NCI-H748 treated with DMSO at 0.1 percent for 48 hours (cell line): Measurements from ENCODE around the gene TWIST2.

Source experiments
- DNase-seq: peaks from one replicate; lab custom pipeline; 2025; lab: John Stamatoyannopoulos, UW

Gene TWIST2

DNA sequence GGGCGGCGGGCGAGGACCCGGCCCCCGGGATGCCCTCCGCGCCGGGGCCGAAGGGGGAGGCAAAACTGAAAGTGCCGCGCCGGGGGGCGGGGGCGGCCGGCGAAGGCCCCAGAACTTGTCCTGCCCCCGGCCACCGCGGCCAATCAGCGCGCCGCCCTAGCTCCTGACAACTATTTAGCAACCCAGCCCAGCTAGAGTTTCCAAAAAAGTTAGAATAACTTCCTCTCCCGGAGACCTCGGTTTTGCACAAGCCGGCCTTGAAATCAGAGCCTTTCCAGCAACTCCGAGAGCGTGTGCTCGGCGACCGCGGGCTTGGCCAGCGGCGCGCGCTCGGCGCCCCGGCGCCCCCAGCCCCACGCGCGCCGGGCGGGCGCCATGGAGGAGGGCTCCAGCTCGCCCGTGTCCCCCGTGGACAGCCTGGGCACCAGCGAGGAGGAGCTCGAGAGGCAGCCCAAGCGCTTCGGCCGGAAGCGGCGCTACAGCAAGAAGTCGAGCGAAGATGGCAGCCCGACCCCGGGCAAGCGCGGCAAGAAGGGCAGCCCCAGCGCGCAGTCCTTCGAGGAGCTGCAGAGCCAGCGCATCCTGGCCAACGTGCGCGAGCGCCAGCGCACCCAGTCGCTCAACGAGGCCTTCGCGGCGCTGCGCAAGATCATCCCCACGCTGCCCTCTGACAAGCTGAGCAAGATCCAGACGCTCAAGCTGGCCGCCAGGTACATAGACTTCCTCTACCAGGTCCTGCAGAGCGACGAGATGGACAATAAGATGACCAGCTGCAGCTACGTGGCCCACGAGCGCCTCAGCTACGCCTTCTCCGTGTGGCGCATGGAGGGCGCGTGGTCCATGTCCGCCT, at the start of gene TWIST2:
Gene TWIST2 (plus strand): TSS at position 245 of the 850 bp plus-strand sequence. CDS start 131 bp downstream, at position 376.
- DNase-seq: no peak

DNA sequence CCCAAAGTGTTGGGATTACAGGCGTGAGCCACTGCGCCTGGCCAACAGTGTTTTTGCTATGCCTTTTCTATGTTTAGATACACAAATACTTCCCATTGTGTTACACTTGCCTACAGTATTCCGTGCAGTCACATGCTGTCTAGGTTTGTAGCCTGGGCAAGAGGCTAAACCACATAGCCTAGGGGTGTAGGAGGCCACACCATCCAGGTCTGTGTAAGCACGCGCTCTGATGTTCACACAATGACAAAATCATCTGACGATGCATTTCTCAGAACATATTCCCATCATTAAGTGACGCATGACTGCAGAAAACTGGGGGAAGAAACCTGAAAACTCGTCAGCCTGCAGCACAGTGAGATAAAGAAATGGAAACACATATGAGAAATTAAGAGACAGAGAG, 46.1 kb upstream of the TWIST2 start:
- no peak for DNase-seq

GRCh38 chr2:238802957-238803356, 44.9 kb upstream of the TWIST2 start:
- no peak for DNase-seq

GRCh38 chr2:238803996-238804870, 43.7 kb upstream of the TWIST2 start:
- DNase-seq: no peak

DNA sequence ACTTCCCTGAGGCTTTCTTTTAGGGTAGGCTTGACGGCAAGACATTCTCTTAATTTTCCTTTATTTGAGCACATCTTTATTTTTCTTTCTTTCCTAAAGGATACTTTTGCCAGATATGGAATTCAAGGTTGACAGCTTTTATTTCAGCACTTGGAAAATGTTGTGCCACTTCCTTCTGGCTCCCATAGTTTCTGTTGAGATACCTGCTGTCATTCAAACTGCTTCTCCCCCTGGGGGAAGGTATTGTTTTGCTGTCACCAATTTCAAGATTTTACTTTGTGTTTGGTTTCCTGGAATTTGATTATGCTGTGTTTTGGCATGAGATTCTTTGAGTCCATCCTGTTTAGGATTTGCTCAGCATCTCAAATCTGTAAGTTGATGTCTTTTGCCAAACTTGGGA, 39.1 kb upstream of the TWIST2 start:
- DNase-seq: no peak

- DNase-seq: no peak
Observed at GRCh38 chr2:238810321-238810720, 37.6 kb upstream of the TWIST2 start.

DNA sequence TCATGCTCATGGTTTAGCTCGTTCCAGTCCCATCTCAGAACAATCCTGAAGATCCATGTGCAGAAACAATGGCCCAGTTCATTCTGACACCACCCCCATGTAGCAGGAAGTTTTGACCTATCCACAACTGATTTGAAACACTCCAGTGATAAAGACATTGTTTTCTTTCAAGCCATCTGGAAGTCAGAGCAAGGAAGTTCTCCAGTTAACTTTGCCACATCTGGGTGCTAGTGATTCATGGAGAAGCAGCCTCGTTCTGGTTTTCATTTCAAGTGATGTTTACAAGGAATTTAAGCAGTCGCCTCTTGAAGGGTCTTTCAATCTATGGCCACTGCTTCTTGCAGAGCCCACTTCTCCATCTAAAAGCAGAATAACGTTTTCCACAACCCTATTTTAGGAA, 36.6 kb upstream of the TWIST2 start:
- DNase-seq: no peak

DNA sequence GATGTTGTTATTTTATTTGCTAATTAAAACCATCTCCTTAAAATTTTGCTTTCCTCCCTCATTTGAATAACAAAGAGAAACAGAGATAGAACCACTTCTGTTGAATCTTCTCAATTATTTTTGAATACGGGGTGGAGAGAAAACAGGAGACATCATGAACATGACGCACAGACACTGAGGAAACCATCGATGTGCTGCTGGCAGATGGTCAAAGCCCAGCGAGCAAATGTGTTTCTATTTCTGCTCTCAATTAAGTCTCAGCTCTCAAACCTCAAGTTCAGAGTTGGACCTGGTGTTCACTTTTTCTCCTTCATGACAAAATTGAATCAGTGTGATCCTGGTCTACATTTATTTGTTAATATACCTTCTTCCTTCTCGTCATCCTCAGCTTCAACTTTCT, 36.1 kb upstream of the TWIST2 start:
- no peak for DNase-seq

GRCh38 chr2:238813109-238813508, 34.8 kb upstream of the TWIST2 start:
- DNase-seq: no peak

GRCh38 chr2:238814815-238815214, 33.1 kb upstream of the TWIST2 start:
- DNase-seq: no peak

- no peak for DNase-seq
Observed at GRCh38 chr2:238816291-238816690, 31.6 kb upstream of the TWIST2 start.

DNA sequence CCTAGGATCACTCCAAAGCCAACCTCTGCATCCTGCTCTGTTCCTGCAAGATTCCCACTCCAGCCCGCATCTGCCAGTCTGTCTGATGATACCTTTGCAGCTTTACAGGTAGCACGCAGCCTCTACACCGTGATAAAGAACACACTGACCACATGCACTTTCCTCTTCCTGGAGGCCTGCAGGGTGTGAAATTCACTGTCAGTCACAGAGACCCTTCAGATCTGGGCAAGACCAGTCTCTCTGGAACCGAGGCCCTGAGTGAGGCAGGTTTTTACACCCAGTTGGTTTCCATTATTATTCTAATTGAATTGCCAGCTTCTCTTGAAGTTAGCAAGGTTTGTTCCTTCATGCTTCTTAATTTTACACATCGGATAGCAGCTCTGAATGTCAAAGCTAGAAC, 30.5 kb upstream of the TWIST2 start:
- DNase-seq: no peak

DNA sequence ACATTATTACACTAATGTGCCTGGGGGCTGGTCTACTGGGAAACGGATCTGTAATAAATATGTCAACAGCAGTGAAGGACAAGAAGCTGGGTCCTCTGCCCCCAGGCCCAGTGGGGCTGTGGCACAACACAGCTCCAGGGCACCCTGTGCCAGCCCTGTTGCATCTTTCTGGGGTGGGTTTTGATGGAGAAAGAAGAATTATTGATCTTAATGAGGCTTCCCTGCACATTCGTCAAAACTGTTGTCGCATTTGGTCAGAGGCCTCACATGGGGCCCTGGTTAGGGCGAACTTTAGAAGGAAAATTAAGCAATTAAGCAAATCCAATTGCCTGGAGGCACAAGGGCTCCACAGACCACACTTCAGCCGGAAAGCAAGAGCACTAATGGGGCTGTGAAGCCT, 30.0 kb upstream of the TWIST2 start:
- DNase-seq: no peak

GRCh38 chr2:238818561-238818960, 29.3 kb upstream of the TWIST2 start:
- DNase-seq: no peak

DNA sequence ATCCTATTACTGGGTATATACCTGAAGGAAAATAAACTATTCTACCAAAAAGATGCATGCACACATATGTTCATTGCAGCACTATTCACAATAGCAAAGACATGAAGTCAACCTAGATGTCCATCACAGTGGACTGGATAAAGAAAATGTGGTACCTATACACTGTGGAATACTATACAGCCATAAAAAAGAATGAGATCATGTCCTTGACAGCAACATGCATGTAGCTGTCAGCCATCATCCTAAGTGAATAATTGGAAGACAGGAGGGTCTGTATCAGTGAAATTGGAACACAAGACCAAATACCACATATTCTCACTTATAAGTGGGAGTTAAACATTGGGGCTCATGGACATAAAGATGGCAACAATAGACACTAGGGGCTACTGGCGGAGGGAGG, 27.7 kb upstream of the TWIST2 start:
- DNase-seq: no peak

DNA sequence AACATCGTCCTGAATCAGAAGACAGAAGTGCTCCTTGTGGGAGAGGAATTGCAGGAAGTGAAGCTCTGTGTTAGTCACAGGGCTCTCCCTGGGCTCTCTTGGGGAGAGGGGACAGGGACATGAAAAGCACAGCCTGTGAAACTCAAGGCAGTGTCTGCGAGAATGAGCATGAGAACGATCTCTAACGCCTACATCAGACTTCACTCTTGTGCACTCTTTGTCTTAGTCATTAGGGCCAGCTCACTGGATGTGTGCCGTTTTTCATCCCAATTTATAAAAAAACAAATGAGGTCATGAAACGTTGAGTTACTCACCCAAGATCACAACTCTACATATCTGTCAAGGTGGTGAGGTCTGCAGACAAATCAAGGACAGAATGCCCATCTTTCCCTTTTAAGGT, 27.0 kb upstream of the TWIST2 start:
- no peak for DNase-seq

DNA sequence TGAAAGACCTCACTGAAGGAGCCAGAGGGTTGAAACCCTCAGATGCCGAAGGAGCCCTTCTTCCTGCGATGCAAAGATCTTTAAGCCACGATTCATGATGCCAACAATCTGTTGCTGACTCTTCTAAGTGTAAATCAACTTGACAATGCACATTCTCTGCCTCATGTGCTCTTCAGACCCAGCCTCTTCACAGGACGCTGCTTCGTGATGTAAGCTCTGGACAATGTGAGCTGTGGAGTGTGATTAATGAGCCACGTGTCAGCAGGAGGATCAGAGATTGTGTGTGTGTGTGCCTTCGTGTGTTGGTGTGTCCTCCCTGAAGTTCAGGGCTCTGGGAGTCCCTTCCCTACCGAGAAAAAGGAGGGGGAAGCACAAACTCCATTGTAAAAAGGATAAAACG, 26.5 kb upstream of the TWIST2 start:
- DNase-seq: no peak

- DNase-seq: no peak
Observed at GRCh38 chr2:238821944-238822670, 25.8 kb upstream of the TWIST2 start.

GRCh38 chr2:238822955-238823354, 24.9 kb upstream of the TWIST2 start:
- no peak for DNase-seq

DNA sequence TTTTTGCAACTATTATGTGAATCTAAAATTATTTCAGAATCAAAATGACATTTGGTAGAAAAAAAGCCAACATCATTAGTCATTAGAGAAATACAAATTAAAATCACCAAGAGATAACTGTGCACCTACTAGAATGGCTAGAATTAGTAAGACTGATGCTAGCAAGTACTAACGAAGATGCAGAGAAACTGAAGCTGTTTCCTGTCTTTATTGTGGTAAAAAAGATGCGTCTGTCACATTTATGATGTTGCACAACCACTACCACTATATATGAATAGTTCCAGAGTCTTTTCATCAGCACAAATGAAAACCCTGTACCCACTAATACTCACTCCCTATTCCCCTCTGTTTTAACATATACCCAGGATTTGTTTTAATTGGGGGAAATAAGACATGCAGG, 16.7 kb upstream of the TWIST2 start:
- DNase-seq: no peak

GRCh38 chr2:238834982-238835381, 12.9 kb upstream of the TWIST2 start:
- DNase-seq: no peak

- DNase-seq: no peak
Observed at GRCh38 chr2:238835726-238836301, 12.1 kb upstream of the TWIST2 start.
